Measurements from ENCODE around the gene FRRS1. TPM values are rescaled to one million over a fixed set of nuclear protein-coding genes. Genes with fewer than 3 reads are reported as not detected.

The FRRS1 gene, protein sequence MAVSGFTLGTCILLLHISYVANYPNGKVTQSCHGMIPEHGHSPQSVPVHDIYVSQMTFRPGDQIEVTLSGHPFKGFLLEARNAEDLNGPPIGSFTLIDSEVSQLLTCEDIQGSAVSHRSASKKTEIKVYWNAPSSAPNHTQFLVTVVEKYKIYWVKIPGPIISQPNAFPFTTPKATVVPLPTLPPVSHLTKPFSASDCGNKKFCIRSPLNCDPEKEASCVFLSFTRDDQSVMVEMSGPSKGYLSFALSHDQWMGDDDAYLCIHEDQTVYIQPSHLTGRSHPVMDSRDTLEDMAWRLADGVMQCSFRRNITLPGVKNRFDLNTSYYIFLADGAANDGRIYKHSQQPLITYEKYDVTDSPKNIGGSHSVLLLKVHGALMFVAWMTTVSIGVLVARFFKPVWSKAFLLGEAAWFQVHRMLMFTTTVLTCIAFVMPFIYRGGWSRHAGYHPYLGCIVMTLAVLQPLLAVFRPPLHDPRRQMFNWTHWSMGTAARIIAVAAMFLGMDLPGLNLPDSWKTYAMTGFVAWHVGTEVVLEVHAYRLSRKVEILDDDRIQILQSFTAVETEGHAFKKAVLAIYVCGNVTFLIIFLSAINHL
- total RNA-seq (2013; cell fraction: nucleolus; rRNA removed) = 113 and 114 TPM in 2 replicates
- total RNA-seq (2014; rRNA removed) (12.6 and 15.1 TPM in 2 replicates), total RNA-seq (2014; rRNA removed; fragmentation: Illumina TruSeq; extraction: Trizol) (16.1 and 17.1 TPM in 2 replicates), total RNA-seq (2021) (10.4 and 10.7 TPM in 2 replicates), polyA plus RNA-seq (2011; rRNA removed) (18.9 and 25.0 TPM in 2 replicates), polyA plus RNA-seq (2014; fragmentation: Illumina TruSeq; extraction: Trizol) (8.3 and 10.7 TPM in 2 replicates), polyA plus RNA-seq (2014; fragmentation: Nextera tagmentation; extraction: Ambion mirVana) (under 1 TPM; 0.22 to 0.55 TPM), polyA plus RNA-seq (2014; rRNA removed) (6.5 and 7.6 TPM in 2 replicates), polyA plus RNA-seq (2016; fragmentation: Nextera tagmentation; extraction: Ambion mirVana) (1 to 10 TPM in 1 of 2 experiments, under 1 TPM in 1; 0.13 to 1.1 TPM), polyA minus RNA-seq (2011; rRNA and poly(A)+ RNA removed) (56.5 and 65.2 TPM in 2 replicates), Bru-seq, nascent RNA (percentile 85 among the genes with signal in this experiment), BruChase-seq, experiment 1, labeled RNA remaining after a 6-hour chase (percentile 78 among the genes with signal in this experiment), BruChase-seq, experiment 2, labeled RNA remaining after a 2-hour chase (percentile 75 among the genes with signal in this experiment)
- polyA plus RNA-seq (2011; ENCODE audit: low read depth) = 1.9 TPM
- 9.4 and 12.2 TPM in 2 replicates for polyA plus RNA-seq (2011; cell fraction: cytosol; rRNA removed)
- 15.1 and 15.7 TPM in 2 replicates for polyA plus RNA-seq (2011; cell fraction: nucleus; rRNA removed)
- 3.1 and 4.8 TPM in 2 replicates for polyA plus RNA-seq (2012)
- polyA minus RNA-seq (2011; cell fraction: cytosol; rRNA and poly(A)+ RNA removed) = 12.3 and 15.0 TPM in 2 replicates
- polyA minus RNA-seq (2011; cell fraction: nucleus; rRNA and poly(A)+ RNA removed) = 21.4 and 23.7 TPM in 2 replicates
- long read RNA-seq, experiment 1 = 0 reads
- long read RNA-seq, experiment 2, transcript FRRS1-205 (17 exons, 2,304 nt) = major isoform, 7 of 15 reads
- long read RNA-seq, experiment 2, partial matches to known transcripts = 0 of 15 reads
- long read RNA-seq, experiment 2, other reads (novel, unspliced or antisense) = 8 of 15 reads

DNA sequence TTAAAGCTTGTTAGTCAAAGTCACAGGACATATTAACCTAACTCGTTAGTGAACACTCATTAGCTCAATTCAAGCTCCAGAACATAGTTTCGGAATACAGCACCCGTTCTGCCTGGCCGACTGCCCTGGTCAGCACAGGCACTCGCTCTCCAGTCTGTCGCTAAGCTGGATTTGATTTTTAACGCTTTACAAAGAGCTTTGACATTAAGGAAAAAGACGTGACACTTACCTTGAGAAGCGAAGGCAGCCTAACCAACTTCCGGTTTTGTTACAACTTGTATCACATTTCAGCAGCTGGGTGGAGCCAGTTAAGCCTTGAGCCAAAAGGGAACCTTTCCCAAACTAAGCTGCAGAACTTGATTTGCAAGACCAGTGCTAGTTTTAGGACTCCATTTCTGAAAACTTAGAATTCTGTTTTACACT, at the start of gene FRRS1:
TSS of gene FRRS1 (minus strand) at position 258 of the 423 bp plus-strand sequence. CDS start 17,867 bp downstream, outside the sequence.
- Histone ChIP-seq H2AFZ (ENCODE audit: control insufficient read depth, low read depth, low read length) (peak within 1 kb of the TSS; percentile 98), H3K4me1 (ENCODE audit: control insufficient read depth, insufficient read depth, low read length) (peaks cover under 1% of the 10 kb centered on the region; the same call in 1 of the 2 replicates), H3K4me2 (ENCODE audit: control insufficient read depth, insufficient read depth) (peak within 1 kb of the TSS; percentile 72), H3K9ac (ENCODE audit: control insufficient read depth, insufficient read depth, low read length) (peak within 1 kb of the TSS; percentile 92), H3K9me3 (replicated peaks; ENCODE audit: control insufficient read depth, insufficient read depth, low read length) (no peaks in the 10 kb centered on the region), H3K4me3 (peak within 1 kb of the TSS; percentile 96), H3K79me2 (ENCODE audit: control insufficient read depth, insufficient read depth, low read length) (peaks cover 41% of the 10 kb centered on the region), H3K27ac (ENCODE audit: control insufficient read depth, insufficient read depth) (peak within 1 kb of the TSS; percentile 90), H4K20me1 (ENCODE audit: control insufficient read depth, insufficient read depth) (no peaks in the 10 kb centered on the region), H3K27me3 (replicated peaks in 1 of 2; ENCODE audit: control insufficient read depth in 2 of 2, insufficient read depth in 2 of 2, low read length in 1 of 2) (no peaks in the 10 kb centered on the region), H3K36me3 (ENCODE audit: control insufficient read depth in 2 of 2, insufficient read depth in 2 of 2, low read length in 1 of 2) (no peaks in the 10 kb centered on the region)
- in situ Hi-C loops (cut with MboI) = loop anchor here (25.0 kb wide), 2 partner anchors 1621 to 1854 kb away; partner anchors contain the start of gene DPYD
- ChIA-PET SMC1A (ENCODE audit: uncharacterized antibody, unreplicated experiment) (interaction anchor here (0.7 to 11.2 kb wide), 11 partner anchors 10 to 1101 kb away, joined by 3 to 99 read pairs (median 6); no protein-coding TSS in a partner anchor), CTCF (interaction anchor here (0.9 to 2.8 kb wide), 13 partner anchors 8 to 1008 kb away, joined by 3 to 40 read pairs (median 4); no protein-coding TSS in a partner anchor), RAD21 (ENCODE audit: unreplicated experiment) (interaction anchor here (0.7 to 2.6 kb wide), 13 partner anchors 9 to 693 kb away, joined by 3 to 32 read pairs (median 5); partner anchors contain the start of genes SASS6 and TRMT13), POLR2A (interaction anchor here (0.7 to 2.7 kb wide), 12 partner anchors 8 to 585 kb away, joined by 3 to 17 read pairs (median 6); no protein-coding TSS in a partner anchor)
- WGBS (ENCODE audit: insufficient coverage, insufficient replicate concordance, low lambda C conversion rate, missing lambda C conversion rate) = 2% methylated on average over 10 of the region's 10 CpGs
- DNase-seq (ENCODE audit: low read depth, low spot score) (peak; percentile 85), FAIRE-seq (peak; percentile 97), ATAC-seq (peak; percentile 86)
- intact Hi-C loops (cut with micrococcal nuclease; ENCODE audit: unreplicated experiment) = loop anchor here (2.0 kb wide), 1 partner anchor 18 kb away; no protein-coding TSS in a partner anchor
- BruUV-seq (replicated peaks) = no TSS peak
- TF ChIP-seq, protein P1, sequence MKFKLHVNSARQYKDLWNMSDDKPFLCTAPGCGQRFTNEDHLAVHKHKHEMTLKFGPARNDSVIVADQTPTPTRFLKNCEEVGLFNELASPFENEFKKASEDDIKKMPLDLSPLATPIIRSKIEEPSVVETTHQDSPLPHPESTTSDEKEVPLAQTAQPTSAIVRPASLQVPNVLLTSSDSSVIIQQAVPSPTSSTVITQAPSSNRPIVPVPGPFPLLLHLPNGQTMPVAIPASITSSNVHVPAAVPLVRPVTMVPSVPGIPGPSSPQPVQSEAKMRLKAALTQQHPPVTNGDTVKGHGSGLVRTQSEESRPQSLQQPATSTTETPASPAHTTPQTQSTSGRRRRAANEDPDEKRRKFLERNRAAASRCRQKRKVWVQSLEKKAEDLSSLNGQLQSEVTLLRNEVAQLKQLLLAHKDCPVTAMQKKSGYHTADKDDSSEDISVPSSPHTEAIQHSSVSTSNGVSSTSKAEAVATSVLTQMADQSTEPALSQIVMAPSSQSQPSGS (IDR thresholded peaks at IDR 0.05; ENCODE audit: low read length) = no peak; the same call in 1 of the 2 replicates
- TF ChIP-seq TCF12 (IDR thresholded peaks at IDR 0.05; ENCODE audit: low read depth, low read length) (no peak), CBX5 (IDR thresholded peaks at IDR 0.05; ENCODE audit: low read depth) (0 out of 2 replicates have a peak, but pooled peaks have one; percentile 33), HDAC6 (IDR thresholded peaks at IDR 0.05; ENCODE audit: unreplicated experiment) (no peak), TBL1XR1 (IDR thresholded peaks at IDR 0.05; ENCODE audit: low read depth, low read length) (no peak), EED (IDR thresholded peaks at IDR 0.05; ENCODE audit: low read depth) (no peak), NR2C1 (IDR thresholded peaks at IDR 0.05) (no peak), KDM1A (IDR thresholded peaks at IDR 0.05; ENCODE audit: borderline replicate concordance) (no peak), BMI1 (IDR thresholded peaks at IDR 0.05; ENCODE audit: borderline replicate concordance) (no peak), SUZ12 (IDR thresholded peaks at IDR 0.05; ENCODE audit: unreplicated experiment) (no peak), ZNF274 (IDR thresholded peaks at IDR 0.05; ENCODE audit: insufficient read depth, insufficient read length) (no peak)
- TF ChIP-seq, protein P2, sequence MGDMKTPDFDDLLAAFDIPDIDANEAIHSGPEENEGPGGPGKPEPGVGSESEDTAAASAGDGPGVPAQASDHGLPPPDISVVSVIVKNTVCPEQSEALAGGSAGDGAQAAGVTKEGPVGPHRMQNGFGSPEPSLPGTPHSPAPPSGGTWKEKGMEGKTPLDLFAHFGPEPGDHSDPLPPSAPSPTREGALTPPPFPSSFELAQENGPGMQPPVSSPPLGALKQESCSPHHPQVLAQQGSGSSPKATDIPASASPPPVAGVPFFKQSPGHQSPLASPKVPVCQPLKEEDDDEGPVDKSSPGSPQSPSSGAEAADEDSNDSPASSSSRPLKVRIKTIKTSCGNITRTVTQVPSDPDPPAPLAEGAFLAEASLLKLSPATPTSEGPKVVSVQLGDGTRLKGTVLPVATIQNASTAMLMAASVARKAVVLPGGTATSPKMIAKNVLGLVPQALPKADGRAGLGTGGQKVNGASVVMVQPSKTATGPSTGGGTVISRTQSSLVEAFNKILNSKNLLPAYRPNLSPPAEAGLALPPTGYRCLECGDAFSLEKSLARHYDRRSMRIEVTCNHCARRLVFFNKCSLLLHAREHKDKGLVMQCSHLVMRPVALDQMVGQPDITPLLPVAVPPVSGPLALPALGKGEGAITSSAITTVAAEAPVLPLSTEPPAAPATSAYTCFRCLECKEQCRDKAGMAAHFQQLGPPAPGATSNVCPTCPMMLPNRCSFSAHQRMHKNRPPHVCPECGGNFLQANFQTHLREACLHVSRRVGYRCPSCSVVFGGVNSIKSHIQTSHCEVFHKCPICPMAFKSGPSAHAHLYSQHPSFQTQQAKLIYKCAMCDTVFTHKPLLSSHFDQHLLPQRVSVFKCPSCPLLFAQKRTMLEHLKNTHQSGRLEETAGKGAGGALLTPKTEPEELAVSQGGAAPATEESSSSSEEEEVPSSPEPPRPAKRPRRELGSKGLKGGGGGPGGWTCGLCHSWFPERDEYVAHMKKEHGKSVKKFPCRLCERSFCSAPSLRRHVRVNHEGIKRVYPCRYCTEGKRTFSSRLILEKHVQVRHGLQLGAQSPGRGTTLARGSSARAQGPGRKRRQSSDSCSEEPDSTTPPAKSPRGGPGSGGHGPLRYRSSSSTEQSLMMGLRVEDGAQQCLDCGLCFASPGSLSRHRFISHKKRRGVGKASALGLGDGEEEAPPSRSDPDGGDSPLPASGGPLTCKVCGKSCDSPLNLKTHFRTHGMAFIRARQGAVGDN (IDR thresholded peaks at IDR 0.05) = no peak
